Coronary artery (tissue), 2 donors: ENCODE measurements around the gene AUNIP.

Source experiments
- DNase-seq: peaks from one replicate; pipeline ENCODE4 v3.0.0-alpha.2; 2017; ENCODE audit warnings: low spot score
- H3K27ac ChIP-seq, 2 donors: fragments of 200-600 bp; sonication (generic); one replicate each; pipeline ENCODE4 v1.5.1; 2016 to 2019
- H3K4me3 ChIP-seq: fragments of 200-600 bp; sonication (generic); 2 replicates; pipeline ENCODE4 v1.5.1; 2016; ENCODE audit warnings: mild to moderate bottlenecking, moderate library complexity
- TF ChIP-seq, protein P1 (sequence below): fragments of 200-600 bp; sonication (generic); IDR thresholded peaks from one replicate; pipeline ENCODE4 v1.5.1; 2019; ENCODE audit warnings: antibody characterized with exemption

The AUNIP gene

DNA sequence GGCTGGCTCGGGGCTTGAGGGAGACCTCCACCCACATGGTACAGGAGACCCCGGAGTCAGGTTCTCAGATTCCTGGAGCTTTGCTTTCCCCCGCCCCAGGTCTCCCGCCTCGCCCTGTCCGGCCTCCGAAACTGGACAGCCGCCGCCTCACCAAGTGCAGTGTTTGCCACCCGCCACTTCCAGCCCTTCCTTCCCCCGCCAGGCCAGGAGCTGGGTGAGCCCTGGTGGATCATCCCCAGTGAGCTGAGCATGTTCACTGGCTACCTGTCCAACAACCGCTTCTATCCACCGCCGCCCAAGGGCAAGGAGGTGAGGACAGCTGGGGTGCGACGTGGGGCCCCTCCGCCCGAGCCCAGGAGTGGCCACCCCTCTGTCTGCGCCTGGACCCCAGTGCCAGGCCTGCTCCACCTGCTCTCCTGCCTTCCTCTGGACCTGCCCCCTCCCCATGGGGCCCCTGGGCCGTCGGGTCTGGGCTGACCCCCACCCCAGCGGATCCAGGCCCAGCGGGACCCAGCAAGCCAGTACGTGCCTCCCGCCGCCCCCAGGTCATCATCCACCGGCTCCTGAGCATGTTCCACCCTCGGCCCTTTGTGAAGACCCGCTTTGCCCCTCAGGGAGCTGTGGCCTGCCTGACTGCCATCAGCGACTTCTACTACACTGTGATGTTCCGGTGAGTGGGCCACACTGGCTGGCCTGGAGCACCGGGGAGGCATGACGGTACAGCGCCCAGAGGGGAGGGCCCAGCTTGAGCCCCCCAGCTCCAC lies 50.6 kb downstream of the AUNIP start:
- Histone ChIP-seq H3K27ac (peak overlapping the region in 1 of 2 donors; percentile 44), H3K4me3 (no peak overlapping the region)
- TF ChIP-seq, protein P1, sequence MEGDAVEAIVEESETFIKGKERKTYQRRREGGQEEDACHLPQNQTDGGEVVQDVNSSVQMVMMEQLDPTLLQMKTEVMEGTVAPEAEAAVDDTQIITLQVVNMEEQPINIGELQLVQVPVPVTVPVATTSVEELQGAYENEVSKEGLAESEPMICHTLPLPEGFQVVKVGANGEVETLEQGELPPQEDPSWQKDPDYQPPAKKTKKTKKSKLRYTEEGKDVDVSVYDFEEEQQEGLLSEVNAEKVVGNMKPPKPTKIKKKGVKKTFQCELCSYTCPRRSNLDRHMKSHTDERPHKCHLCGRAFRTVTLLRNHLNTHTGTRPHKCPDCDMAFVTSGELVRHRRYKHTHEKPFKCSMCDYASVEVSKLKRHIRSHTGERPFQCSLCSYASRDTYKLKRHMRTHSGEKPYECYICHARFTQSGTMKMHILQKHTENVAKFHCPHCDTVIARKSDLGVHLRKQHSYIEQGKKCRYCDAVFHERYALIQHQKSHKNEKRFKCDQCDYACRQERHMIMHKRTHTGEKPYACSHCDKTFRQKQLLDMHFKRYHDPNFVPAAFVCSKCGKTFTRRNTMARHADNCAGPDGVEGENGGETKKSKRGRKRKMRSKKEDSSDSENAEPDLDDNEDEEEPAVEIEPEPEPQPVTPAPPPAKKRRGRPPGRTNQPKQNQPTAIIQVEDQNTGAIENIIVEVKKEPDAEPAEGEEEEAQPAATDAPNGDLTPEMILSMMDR, result no peak
- no peak for DNase-seq

DNA sequence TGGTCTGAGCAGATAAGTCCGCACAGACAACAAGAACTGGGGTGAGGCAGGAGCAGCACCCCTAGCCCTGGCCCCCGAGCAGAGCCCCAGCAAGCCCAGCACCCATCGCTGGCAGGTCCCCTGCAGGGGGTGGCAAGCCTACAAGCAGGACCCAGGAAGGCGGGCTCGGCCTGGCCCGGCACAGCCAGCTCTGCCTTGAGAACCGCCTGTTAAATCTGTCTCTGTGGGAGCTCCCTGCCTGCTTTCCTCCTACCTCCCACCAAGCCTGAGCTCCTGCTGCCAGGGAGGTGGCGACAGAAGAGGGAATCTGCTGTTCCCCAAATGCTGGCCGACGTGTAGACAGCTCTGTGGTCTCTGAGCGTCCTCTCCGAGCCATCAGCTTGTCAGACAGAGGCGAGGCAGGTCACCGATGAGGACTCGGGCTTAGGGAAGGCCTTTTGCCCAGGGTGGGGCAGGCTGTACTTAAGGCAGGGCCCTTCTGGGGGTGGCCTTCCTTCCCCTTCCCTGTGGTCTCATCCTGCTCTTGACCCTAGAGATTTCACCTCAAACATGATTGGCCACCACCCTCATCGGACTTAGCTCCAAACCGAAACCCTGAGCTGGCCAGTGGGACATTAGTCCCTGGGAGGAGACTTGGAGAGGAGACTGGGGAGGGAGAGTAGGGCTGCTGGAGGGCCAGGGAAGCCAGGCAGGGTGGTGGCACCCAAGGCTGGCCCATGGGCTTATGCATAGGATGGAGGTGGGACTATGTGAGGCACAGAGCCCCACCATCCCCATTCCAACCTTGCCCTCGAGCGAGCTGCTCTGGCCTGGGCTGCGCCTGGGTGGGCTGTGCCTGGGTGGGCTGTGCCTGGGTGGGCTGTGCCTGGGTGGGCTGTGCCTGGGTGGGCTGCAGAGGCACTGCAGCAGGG lies 51.5 kb downstream of the AUNIP start:
- TF ChIP-seq, protein P1, result no peak
- Histone ChIP-seq H3K27ac (peak overlapping the region in 1 of 2 donors; percentile 44), H3K4me3 (no peak overlapping the region)
- DNase-seq, result no peak

DNA sequence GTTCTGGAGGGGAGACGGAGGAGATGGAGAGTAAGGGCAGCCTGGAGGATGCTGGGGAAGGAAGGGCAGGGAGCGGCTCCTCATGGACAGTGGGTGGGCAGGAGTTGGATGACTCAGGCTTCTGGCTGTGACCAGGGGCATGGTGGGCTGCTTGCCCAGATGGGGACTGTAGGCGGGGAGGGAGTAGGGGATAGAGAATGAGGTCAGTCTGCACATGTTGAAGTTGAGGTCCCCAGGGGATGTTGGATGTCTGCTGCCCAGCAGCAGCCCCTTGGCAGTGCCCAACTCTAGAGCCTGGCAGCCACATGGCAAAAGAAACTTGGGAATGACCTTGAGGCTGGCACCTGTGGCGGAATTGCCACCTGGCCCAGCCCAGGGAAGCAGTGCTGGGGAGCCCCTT lies 52.8 kb downstream of the AUNIP start:
- DNase-seq, result peak; percentile 80
- TF ChIP-seq, protein P1, result no peak
- H3K27ac ChIP-seq, result peak overlapping the region; percentile 12 to 83
- H3K4me3 ChIP-seq, result no peak overlapping the region

GRCh38 chr1:25805863-25806225 lies 53.4 kb downstream of the AUNIP start:
- TF ChIP-seq, protein P1, result no peak
- Histone ChIP-seq H3K4me3 (no peak overlapping the region), H3K27ac (peak overlapping the region; percentile 12 to 83)
- DNase-seq, result no peak

- Histone ChIP-seq H3K4me3 (no peak overlapping the region), H3K27ac (peak overlapping the region; percentile 12 to 83)
- DNase-seq, result no peak
- TF ChIP-seq, protein P1, result no peak
Observed at GRCh38 chr1:25804964-25805862, 54.0 kb downstream of the AUNIP start.

GRCh38 chr1:25804244-25804963 lies 54.9 kb downstream of the AUNIP start:
- DNase-seq, result no peak
- no peak overlapping the region for H3K4me3 ChIP-seq
- TF ChIP-seq, protein P1, result no peak
- peak overlapping the region; percentile 12 to 83 for H3K27ac ChIP-seq
